GM12864 (cell line): ENCODE measurements around the gene COX6A1.

ENCODE experiments used
- DNase-seq: peaks from one replicate; pipeline ENCODE4 v3.0.0-alpha.2; 2011; ENCODE audit warnings: low read depth
- H3K4me3 ChIP-seq: 2 replicates; pipeline ENCODE4 v1.5.1; 2011; ENCODE audit warnings: mild to moderate bottlenecking, low read depth, low read length, control low read depth
- TF ChIP-seq, protein P1 (sequence below): IDR thresholded peaks from 2 replicates; pipeline ENCODE4 v1.5.1; 2011; ENCODE audit warnings: low read depth, mild to moderate bottlenecking, moderate library complexity, low read length, control low read depth, inconsistent platforms; ENCODE audit errors: missing control alignments

Gene COX6A1

GRCh38 chr12:120402217-120402616 is 35.7 kb upstream of the COX6A1 start:
- no peak for DNase-seq
- TF ChIP-seq, protein P1, sequence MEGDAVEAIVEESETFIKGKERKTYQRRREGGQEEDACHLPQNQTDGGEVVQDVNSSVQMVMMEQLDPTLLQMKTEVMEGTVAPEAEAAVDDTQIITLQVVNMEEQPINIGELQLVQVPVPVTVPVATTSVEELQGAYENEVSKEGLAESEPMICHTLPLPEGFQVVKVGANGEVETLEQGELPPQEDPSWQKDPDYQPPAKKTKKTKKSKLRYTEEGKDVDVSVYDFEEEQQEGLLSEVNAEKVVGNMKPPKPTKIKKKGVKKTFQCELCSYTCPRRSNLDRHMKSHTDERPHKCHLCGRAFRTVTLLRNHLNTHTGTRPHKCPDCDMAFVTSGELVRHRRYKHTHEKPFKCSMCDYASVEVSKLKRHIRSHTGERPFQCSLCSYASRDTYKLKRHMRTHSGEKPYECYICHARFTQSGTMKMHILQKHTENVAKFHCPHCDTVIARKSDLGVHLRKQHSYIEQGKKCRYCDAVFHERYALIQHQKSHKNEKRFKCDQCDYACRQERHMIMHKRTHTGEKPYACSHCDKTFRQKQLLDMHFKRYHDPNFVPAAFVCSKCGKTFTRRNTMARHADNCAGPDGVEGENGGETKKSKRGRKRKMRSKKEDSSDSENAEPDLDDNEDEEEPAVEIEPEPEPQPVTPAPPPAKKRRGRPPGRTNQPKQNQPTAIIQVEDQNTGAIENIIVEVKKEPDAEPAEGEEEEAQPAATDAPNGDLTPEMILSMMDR = no peak
- H3K4me3 ChIP-seq = no peak overlapping the region

DNA sequence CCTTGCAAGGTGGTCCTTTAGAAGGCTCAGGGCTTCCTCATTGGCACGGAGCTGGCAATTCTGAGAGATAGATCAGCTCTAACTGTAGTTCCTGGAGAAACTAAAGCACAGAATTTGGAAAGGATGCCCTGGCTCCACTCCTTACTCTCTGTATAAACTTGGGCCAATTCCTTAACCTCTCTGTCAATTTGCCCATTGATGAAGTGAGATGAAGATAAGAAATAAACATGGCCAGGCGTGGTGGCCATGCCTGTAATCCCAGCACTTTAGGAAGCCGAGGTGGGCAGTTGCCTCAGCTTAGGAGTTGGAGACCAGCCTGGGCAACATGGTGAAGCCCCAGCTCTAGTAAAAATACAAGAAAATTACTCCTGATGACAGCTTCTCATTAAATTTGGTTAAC is 34.0 kb upstream of the COX6A1 start:
- TF ChIP-seq, protein P1 = no peak
- no peak for DNase-seq
- H3K4me3 ChIP-seq = no peak overlapping the region

- TF ChIP-seq, protein P1 = no peak
- H3K4me3 ChIP-seq = no peak overlapping the region
- no peak for DNase-seq
These were observed 33.6 kb upstream of the COX6A1 start for GRCh38 chr12:120404271-120404670.

DNA sequence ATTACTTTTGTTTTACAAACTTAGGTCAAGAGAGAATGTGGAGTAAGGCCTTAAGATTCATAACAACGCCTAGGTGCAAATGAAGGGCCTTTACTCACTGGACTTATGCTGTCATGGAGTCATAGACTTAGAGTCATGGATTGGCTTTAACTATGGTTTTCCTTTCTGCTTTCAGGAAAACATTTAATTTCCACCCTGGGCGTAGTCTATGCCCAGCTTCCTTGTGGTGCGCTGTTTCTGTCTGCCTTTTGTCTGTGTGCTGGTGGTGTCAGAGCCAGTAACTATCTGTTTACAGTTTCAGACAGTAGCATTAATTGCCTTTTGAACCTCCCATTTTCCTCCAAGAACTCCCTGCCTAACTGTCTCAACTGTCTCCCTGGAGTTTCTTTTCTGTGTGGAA is 31.8 kb upstream of the COX6A1 start:
- no peak for DNase-seq
- TF ChIP-seq, protein P1 = no peak
- no peak overlapping the region for H3K4me3 ChIP-seq

DNA sequence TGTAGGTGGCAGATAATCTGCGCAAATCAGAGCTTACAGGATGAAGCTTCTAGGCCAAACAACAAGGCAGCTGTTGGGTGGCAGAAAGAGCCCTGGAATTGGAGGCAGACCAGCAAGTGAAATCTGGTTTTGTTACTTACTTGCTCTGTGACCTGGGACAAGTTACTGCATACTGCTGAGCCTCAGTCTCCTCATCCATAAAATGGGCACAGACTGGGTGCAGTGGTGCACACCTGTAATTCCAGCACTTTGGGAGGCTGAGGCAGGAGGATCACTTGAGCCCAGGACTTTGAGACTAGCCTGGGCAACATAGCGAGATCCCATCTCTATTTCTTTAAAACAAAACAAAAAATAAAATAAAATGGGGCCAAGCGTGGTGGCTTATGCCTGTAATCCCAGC is 31.4 kb upstream of the COX6A1 start:
- no peak overlapping the region for H3K4me3 ChIP-seq
- TF ChIP-seq, protein P1 = no peak
- DNase-seq = no peak

GRCh38 chr12:120408771-120409170 is 29.1 kb upstream of the COX6A1 start:
- TF ChIP-seq, protein P1 = no peak
- no peak for DNase-seq
- no peak overlapping the region for H3K4me3 ChIP-seq

DNA sequence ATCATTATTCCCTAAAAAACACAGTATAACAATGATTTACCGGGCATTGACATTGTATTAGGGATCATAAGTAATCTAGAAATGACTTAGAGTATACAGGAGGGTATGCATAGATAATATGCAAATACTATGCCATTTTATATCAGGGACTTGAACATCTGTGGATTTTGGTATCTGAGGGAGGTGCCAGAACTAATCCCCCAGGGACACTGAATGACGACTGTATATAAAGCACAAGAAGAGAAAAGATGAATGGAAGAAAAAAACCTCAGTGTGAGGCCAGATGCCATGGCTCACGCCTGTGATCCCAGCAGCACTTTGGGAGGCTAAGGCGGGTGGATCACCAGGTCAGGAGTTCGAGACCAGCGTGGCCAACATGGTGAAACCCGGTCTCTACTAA is 25.5 kb upstream of the COX6A1 start:
- TF ChIP-seq, protein P1 = no peak
- no peak for DNase-seq
- H3K4me3 ChIP-seq = no peak overlapping the region
